Adrenal gland (tissue), 19 donors: ENCODE data around the gene PRSS8. TPM values are rescaled to one million over a fixed set of nuclear protein-coding genes. Genes with fewer than 3 reads are reported as not detected.

Experiments
- DNase-seq, 7 donors: peaks; one replicate each; pipeline ENCODE4 v3.0.0-alpha.2; 2019 to 2020
- H3K27ac ChIP-seq, 5 donors: fragments of 200-600 bp; sonication (generic) in 4 of 5; 1 replicate in 3 of 5; 2 replicates in 2 of 5; pipeline versions ENCODE4 v1.5.1 to v1.8.0; 2016 to 2020; ENCODE audit warnings: mild to moderate bottlenecking in 1 of 5
- H3K27me3 ChIP-seq: fragments of 200-600 bp; 2 replicates; pipeline ENCODE4 v1.8.0; 2021
- H3K36me3 ChIP-seq, 2 donors: fragments of 200-600 bp; replicated peaks in 1 of 2; 1 replicate in 1 of 2; 2 replicates in 1 of 2; pipeline versions ENCODE4 v1.5.1 to v1.8.0; 2018 to 2022
- H3K4me1 ChIP-seq, 2 donors: fragments of 200-600 bp; replicated peaks in 1 of 2; 1 replicate in 1 of 2; 2 replicates in 1 of 2; pipeline versions ENCODE4 v1.5.1 to v1.8.0; 2018 to 2021
- H3K4me3 ChIP-seq, 4 donors: fragments of 200-600 bp; sonication (generic) in 3 of 4; one replicate each; pipeline ENCODE4 v1.5.1; 2016 to 2018
- H3K9me3 ChIP-seq, 3 donors: fragments of 200-600 bp; sonication (generic) in 1 of 3; replicated peaks in 1 of 3; 1 replicate in 2 of 3; 2 replicates in 1 of 3; pipeline versions ENCODE4 v1.5.1 to v1.8.0; 2016 to 2021
- CTCF ChIP-seq, 6 experiments: fragments of 450-650 bp in 4 of 6; fragments of 200-600 bp in 2 of 6; sonication (generic) in 1 of 6; IDR thresholded peaks; 1 replicate in 5 of 6; 2 replicates in 1 of 6; pipeline versions ENCODE4 v1.5.1 to v1.8.0; 2016 to 2021; ENCODE audit warnings: antibody characterized with exemption in 6 of 6, mild to moderate bottlenecking in 2 of 6, moderate library complexity in 1 of 6
- POLR2A ChIP-seq, 2 donors: fragments of 450-650 bp; IDR thresholded peaks; one replicate each; pipeline ENCODE4 v1.6.1; 2017; ENCODE audit warnings: antibody characterized with exemption in 2 of 2, mild to moderate bottlenecking in 2 of 2, moderate library complexity in 1 of 2
- WGBS, 4 donors: extraction: QIAGEN DNeasy Blood & Tissue Kit in 2 of 4; methylation state at CpG; one replicate each; pipeline versions ENCODE4 v1.1.5 to v1.1.7; 2013 to 2017; 5-methylcytosine and 5-hydroxymethylcytosine counted together
- intact Hi-C, 2 donors: fragments of 100-400 bp; cut with DNase I; formaldehyde crosslinking; loops; one replicate each; pipeline versions ENCODE4 v1.14.1 to v1.15.0; 2022 to 2023
- long read RNA-seq, 10 donors: library from polyadenylated mRNA in 3 of 10; unstranded in 2 of 10; stranded (forward) in 1 of 10; transcript quantifications; one replicate each; pipeline ENCODE4 v2.0.0 and lab custom pipeline, GENCODE V29; 2021 to 2026
- polyA plus RNA-seq, 3 donors: library from polyadenylated mRNA; stranded (reverse); fragments of 200-250 nt in 2 of 3; fragments of 350-450 nt in 1 of 3; fragmentation: Illumina TruSeq in 1 of 3; extraction: RNeasy Lipid Tissue Mini Kit (QIAGEN cat#74804) in 1 of 3; gene quantifications; one replicate each; pipeline ENCODE4 v1.2.3, GENCODE V29; 2013 to 2014
- total RNA-seq, 9 donors: library from RNA; depleted of rRNA in 4 of 9; stranded (reverse); fragments of >200 nt in 4 of 9; fragments of 120-200 nt in 1 of 9; fragmentation: NEBNext Ultra II Directional in 1 of 9; extraction: Animal tissue kit (Norgen Biotek cat#: 25700) in 1 of 9; gene quantifications; one replicate each; pipeline versions ENCODE4 v1.1.0 to v1.2.4, GENCODE V29; 2013 to 2023
- donor health status: healthy with polysubstance abuse.
- donor health status: Bipolar disorder and iron deficiency.
- donor health status: DM: yes; HTN: yes; CAD: no.
- donor health status: DM: no; HTN: no; CAD: no.
- donor health status: DM: no; HTN: no; CAD: no.
- donor health status: DM: yes; HTN: yes; CAD: no.

PRSS8 gene
- total RNA-seq (1 to 10 TPM in 1 of 9 donors, under 1 TPM in 4, not detected in 4; 0.41 to 1.8 (median 0.65) TPM), polyA plus RNA-seq (under 1 TPM in 2 of 3 donors, not detected in 1; 0.16 to 0.20 TPM)
- long read RNA-seq, donor 1 = 0 reads
- long read RNA-seq, donor 2 = 0 reads
- long read RNA-seq, donor 3 = 0 reads
- long read RNA-seq, donor 4 = 0 reads
- long read RNA-seq, donor 5, partial matches to known transcripts = 0 of 1 reads
- long read RNA-seq, donor 5, other reads (novel, unspliced or antisense) = 1 of 1 reads
- long read RNA-seq, donor 6 = 0 reads
- long read RNA-seq, donor 7 = 0 reads
- long read RNA-seq, donor 8 = 0 reads
- long read RNA-seq, donor 9 = 0 reads
- long read RNA-seq, donor 10 = 0 reads

- intact Hi-C loops = no loop called here
- 41 to 67% (median 54%) methylated on average over 4 to 22 of the region's 22 CpGs for WGBS, 4 donors
- TF ChIP-seq CTCF (IDR thresholded peaks at IDR 0.05) = no peak
- TF ChIP-seq POLR2A (IDR thresholded peaks at IDR 0.05) = no peak
- H3K4me1 ChIP-seq = peaks cover 7 to 11% of the 10 kb centered on the region in 2 donors
- H3K36me3 ChIP-seq = peaks cover 0 to 4% of the 10 kb centered on the region in 2 donors
- DNase-seq = peak in 2 of 7 donors; percentile 26
- no peaks in the 10 kb centered on the region for H3K27me3 ChIP-seq
- H3K4me3 ChIP-seq = no peak within 1 kb of the TSS
- H3K27ac ChIP-seq = no peak within 1 kb of the TSS
- H3K9me3 ChIP-seq = no peaks in the 10 kb centered on the region
These were observed at the start of gene PRSS8 for GRCh38 chr16:31135535-31136286. TSS of gene PRSS8 (minus strand) at chr16:31135727. CDS start at chr16:31135498, 229 bp downstream.

- Histone ChIP-seq H3K4me3 (no peak overlapping the region), H3K27me3 (no peaks in the 10 kb centered on the region), H3K36me3 (peaks cover 0 to 77% of the 10 kb centered on the region in 2 donors), H3K27ac (no peak overlapping the region), H3K4me1 (peaks cover 21 to 34% of the 10 kb centered on the region in 2 donors), H3K9me3 (no peaks in the 10 kb centered on the region)
- intact Hi-C loops = no loop called here
- no peak for TF ChIP-seq CTCF (IDR thresholded peaks at IDR 0.05)
- TF ChIP-seq POLR2A (IDR thresholded peaks at IDR 0.05) = no peak
- no peak for DNase-seq
- 89 to 98% (median 95%) methylated on average over 14 of the region's 14 CpGs for WGBS, 4 donors
These were observed 49.4 kb upstream of the PRSS8 start for GRCh38 chr16:31184888-31185287.

- H3K4me1 ChIP-seq = peaks cover 25 to 41% of the 10 kb centered on the region in 2 donors
- WGBS, 4 donors = 69 to 78% (median 75%) methylated on average over 10 of the region's 10 CpGs
- no peaks in the 10 kb centered on the region for H3K9me3 ChIP-seq
- H3K27me3 ChIP-seq = no peaks in the 10 kb centered on the region
- no peak for TF ChIP-seq CTCF (IDR thresholded peaks at IDR 0.05)
- TF ChIP-seq POLR2A (IDR thresholded peaks at IDR 0.05) = no peak
- no peak overlapping the region for H3K4me3 ChIP-seq
- H3K27ac ChIP-seq = no peak overlapping the region
- H3K36me3 ChIP-seq = peaks cover 0 to 65% of the 10 kb centered on the region in 2 donors
- no peak for DNase-seq
- intact Hi-C loops = no loop called here
These were observed 48.2 kb upstream of the PRSS8 start for GRCh38 chr16:31183432-31184428.
